NCI-H1436 (cell line): ENCODE measurements around the gene EYS.

Experiments used
- DNase-seq: peaks from one replicate; lab custom pipeline; 2025; lab: John Stamatoyannopoulos, UW

The EYS gene

GRCh38 chr6:63734923-63735322, 1972.1 kb downstream of the EYS start:
- no peak for DNase-seq

GRCh38 chr6:63732336-63732735, 1974.7 kb downstream of the EYS start:
- no peak for DNase-seq

DNA sequence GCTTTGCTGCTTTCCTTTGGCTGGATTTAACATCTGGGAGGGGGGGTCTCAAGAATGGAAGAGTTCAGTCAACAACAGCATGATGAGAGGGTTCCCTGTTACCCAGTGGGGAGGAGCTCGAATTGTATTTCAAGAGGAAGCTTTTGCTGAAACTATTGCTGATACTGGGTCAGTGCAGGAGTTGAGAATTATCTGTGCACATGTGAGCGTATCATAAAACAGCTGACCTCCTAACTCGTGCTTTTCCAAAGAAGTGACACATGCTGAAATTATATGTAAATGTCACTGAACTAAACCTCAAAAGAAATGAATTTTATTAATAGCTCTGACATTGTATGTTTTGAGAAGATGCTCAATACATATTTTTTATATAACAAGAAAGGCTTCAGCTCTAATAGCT, 1975.1 kb downstream of the EYS start:
- DNase-seq: no peak

DNA sequence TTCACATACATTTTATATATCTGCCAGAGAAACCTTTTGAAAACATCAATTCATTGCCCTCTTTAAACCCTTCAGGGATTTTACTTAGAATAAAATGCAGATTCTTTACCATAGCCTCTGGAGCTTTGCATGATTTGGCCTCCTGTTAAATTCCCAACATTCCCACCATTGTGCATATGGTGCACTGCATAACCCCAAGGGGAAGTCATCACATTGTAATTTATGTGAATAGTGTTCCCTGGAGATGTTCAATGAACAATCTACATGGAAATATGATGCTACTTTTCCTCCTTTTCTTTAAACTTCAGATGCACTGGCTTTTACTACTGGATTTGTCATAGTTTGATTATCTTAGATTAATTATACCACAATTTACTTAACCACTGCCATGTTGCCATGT, 1976.7 kb downstream of the EYS start:
- DNase-seq: no peak

GRCh38 chr6:63724721-63725120, 1982.3 kb downstream of the EYS start:
- no peak for DNase-seq

DNA sequence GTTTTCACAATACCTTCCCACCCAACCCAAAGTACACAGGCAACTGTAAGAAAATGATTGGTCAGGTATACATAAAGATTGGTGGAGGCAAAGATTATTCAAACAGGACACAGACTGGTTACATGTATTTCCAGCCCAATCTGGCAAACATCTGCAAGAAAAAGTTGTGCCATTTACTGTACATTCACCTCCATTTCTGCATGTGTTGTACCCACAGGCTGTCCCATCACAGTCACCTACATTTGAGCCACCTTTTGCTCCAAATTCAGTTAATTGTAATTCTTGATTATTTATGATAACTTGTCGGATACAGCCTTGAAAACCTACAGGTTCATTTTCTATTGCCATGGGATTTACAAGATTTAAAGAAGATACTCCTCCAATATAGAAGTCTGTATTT, 1985.8 kb downstream of the EYS start:
- DNase-seq: no peak

DNA sequence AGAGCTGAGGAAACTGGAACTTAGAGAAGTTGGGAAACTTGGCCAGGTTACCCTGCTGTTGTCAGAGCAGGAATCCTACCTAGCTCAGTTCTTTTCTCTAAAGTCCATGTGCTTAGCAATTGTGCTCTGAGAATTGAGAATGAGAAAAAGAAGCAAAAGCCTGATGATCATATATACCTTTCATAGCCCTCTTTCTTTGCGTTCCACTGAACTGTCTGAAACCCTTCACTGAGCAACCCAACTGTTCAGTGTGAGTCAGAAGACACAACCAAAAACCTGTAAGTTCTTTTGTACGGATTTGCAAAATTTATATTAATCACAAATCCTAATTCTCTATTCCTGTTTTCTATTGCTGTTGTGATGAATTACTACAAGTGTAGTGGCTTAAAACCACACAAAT, 1990.9 kb downstream of the EYS start:
- DNase-seq: no peak

- DNase-seq: no peak
Observed at GRCh38 chr6:63714091-63714490, 1992.9 kb downstream of the EYS start.

GRCh38 chr6:63713332-63713731, 1993.7 kb downstream of the EYS start:
- DNase-seq: no peak

- no peak for DNase-seq
Observed at GRCh38 chr6:63709148-63709547, 1997.9 kb downstream of the EYS start.

GRCh38 chr6:63708631-63709030, 1998.4 kb downstream of the EYS start:
- no peak for DNase-seq

GRCh38 chr6:63706630-63707029, 2000.4 kb downstream of the EYS start:
- DNase-seq: no peak

DNA sequence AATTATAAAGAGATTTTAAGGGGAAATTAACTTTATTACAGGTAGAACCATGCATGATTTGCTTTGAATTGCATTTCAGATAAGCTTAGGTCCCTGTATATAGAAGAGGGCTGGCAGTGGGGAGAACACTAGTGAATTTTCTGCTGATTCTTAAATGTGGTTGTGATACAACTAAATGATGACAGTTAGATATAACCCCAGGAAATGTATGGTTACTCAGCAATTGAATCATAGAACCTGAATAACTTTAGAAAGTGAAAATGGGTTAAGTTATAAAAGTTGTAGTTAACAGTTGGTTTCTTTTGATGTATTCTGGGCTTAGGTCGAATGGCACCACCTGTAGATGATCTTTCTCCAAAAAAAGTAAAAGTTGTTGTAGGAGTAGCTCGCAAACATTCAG, 2001.3 kb downstream of the EYS start:
- DNase-seq: no peak

- DNase-seq: no peak
Observed at GRCh38 chr6:63690221-63690620, 2016.8 kb downstream of the EYS start.

DNA sequence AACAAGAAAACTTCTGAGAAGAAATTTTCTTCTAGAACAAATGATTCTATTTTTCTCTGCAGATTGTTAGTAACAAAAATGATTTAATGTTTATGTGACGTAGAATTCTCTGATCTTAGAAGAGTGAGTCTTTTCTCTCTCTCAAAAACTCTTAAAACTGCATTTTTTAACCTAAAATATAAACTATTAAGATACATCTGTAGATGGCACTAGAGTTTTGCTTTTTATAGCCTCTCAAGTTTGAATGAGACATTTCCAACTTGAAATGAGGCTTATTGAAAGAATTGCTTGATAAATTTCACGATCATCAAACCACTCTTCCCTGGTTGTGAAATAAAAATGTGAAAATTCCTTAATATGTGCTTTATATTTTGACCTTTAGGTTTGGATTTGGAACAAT, 2017.6 kb downstream of the EYS start:
- no peak for DNase-seq

GRCh38 chr6:63685446-63686379, 2021.3 kb downstream of the EYS start:
- no peak for DNase-seq

- no peak for DNase-seq
Observed at GRCh38 chr6:63683071-63683603, 2023.9 kb downstream of the EYS start.

DNA sequence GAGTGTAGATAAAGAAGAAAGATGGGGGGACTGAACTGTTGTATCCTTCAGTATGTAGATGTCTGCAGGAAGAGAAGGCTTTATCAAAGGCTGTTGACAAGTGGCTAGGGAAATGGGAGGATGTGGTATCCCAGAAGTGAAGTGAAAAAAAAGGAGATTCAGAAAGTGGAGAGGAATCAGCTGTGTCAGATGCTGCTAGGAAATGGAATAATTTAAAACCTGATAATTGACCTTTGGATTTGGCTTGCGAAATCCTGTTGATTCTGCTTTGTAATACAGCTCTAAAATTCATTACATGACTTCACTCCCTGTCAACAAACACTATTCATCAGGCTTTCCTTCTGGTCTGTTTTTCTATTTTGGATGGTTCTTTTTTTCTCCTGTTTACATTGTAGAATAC, 2029.7 kb downstream of the EYS start:
- DNase-seq: no peak

DNA sequence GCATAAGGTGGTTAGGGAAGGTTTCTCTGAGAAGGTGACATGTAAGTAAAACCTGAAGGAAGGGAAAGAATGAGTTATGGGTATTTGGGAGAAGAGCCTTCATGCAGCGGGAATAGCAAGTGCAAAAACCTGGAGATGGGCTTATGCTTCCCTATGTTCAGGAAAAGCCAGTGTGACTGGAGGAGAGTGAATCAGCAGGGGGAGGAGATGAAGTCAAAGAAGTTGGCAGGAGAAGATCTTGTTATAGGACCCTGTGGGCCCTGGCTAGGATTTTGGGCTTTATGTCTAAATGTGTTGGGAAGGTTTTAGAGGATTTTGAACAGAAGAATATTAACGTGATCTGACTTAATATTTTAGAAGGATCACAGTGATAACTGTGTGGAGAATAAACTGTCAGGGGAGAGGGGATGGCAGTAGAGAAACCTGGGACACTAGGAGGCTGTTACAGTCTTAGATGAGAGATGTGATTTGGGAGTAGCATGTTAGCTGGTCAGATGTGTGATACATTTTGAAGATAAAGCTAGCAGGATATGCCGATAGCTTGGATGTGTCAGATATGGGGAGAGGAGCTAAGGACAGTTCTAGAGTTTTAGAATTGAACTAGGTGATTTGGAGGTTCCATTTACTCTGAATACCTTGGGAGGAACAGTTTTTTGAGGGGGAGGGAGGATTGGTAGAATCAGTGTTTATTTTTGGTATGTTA, 2030.5 kb downstream of the EYS start:
- DNase-seq: no peak

DNA sequence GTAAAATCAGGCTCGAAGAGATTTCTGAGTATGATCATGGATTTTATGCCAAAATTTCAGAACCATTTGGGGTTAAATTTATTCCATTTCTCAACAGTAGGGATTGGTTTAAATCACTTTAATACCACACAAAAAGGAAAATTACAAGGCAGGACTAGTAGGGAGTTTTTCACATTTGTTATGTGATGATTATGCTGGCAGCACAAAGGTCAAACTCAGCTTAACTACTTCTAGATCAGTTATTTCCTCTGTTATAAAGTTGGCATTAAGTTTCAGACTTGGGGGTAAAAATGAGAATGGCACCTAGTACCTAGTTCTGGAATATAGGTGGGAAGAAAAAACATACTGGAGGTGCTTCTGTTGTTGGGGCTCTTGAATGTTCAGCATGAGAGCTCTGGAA, 2031.9 kb downstream of the EYS start:
- no peak for DNase-seq

- no peak for DNase-seq
Observed at GRCh38 chr6:63674635-63675034, 2032.4 kb downstream of the EYS start.

GRCh38 chr6:63673692-63674091, 2033.3 kb downstream of the EYS start:
- DNase-seq: no peak

- no peak for DNase-seq
Observed at GRCh38 chr6:63672582-63673129, 2034.4 kb downstream of the EYS start.
